NB4 (cell line): ENCODE data around the gene GLP1R.

ENCODE experiments used
- DNase-seq: peaks from one replicate; pipeline ENCODE4 v3.0.0; 2010; ENCODE audit warnings: low read depth
- H3K4me3 ChIP-seq: one replicate; pipeline ENCODE4 v1.5.1; 2011; ENCODE audit warnings: mild to moderate bottlenecking, low read depth, low read length, moderate library complexity
- MAX ChIP-seq: IDR thresholded peaks from 2 replicates; pipeline ENCODE4 v1.6.1; 2011; ENCODE audit warnings: low read depth, low read length
- MYC ChIP-seq: IDR thresholded peaks from 2 replicates; pipeline ENCODE4 v1.6.1; 2011; ENCODE audit warnings: low read depth, low read length
- POLR2A ChIP-seq: IDR thresholded peaks from 2 replicates; pipeline ENCODE4 v1.6.1; 2011; ENCODE audit warnings: mild to moderate bottlenecking; ENCODE audit not compliant: insufficient read length; ENCODE audit errors: extremely low read depth
- TF ChIP-seq, protein P1 (sequence below): IDR thresholded peaks from one replicate; pipeline ENCODE4 v1.5.1; 2012; ENCODE audit warnings: low read depth, low read length

GLP1R gene

DNA sequence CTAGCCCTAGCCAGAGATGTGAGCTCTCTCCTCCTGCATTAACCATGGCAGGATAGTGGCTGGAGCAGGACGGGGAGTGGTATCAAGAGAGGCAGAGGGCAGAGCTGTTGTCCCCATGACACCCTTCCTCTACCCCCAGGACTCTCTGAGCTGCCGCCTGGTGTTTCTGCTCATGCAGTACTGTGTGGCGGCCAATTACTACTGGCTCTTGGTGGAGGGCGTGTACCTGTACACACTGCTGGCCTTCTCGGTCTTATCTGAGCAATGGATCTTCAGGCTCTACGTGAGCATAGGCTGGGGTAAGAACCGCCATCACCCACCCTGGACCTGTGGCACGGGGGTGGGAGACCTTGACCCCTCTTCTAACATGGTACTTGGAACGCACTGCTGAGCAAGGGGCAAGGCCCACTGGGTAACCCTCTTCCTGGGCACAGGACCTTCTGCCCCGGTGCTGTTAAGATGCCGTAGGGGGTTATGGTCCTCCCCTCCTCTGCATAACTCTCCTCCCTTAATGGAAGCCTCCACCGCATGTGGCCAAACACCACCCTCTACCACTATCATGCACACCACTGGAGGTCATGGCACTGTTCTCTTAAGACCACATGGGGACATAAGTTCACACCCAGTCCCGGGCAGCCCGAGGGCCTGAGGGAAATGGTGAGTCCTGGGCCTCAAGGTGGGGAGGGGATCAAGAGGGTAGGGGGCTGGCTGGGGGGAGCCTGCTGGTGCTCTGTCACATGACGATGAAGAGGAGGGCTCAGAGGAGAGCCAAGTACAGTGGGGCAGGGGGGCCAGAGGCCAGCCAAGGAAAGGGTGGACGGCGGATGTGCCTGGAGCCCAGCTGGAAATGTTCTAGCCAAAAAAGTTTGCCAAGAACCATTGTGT lies 25.1 kb downstream of the GLP1R start:
- no peak for DNase-seq
- H3K4me3 ChIP-seq, result no peak overlapping the region
- TF ChIP-seq, protein P1, sequence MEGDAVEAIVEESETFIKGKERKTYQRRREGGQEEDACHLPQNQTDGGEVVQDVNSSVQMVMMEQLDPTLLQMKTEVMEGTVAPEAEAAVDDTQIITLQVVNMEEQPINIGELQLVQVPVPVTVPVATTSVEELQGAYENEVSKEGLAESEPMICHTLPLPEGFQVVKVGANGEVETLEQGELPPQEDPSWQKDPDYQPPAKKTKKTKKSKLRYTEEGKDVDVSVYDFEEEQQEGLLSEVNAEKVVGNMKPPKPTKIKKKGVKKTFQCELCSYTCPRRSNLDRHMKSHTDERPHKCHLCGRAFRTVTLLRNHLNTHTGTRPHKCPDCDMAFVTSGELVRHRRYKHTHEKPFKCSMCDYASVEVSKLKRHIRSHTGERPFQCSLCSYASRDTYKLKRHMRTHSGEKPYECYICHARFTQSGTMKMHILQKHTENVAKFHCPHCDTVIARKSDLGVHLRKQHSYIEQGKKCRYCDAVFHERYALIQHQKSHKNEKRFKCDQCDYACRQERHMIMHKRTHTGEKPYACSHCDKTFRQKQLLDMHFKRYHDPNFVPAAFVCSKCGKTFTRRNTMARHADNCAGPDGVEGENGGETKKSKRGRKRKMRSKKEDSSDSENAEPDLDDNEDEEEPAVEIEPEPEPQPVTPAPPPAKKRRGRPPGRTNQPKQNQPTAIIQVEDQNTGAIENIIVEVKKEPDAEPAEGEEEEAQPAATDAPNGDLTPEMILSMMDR, result no peak
- TF ChIP-seq MAX (no peak), POLR2A (no peak), MYC (no peak)

- H3K4me3 ChIP-seq, result no peak overlapping the region
- TF ChIP-seq, protein P1, result no peak
- TF ChIP-seq MYC (no peak), MAX (no peak), POLR2A (no peak)
- DNase-seq, result no peak
Measured at GRCh38 chr6:39074486-39074885, 25.9 kb downstream of the GLP1R start.

DNA sequence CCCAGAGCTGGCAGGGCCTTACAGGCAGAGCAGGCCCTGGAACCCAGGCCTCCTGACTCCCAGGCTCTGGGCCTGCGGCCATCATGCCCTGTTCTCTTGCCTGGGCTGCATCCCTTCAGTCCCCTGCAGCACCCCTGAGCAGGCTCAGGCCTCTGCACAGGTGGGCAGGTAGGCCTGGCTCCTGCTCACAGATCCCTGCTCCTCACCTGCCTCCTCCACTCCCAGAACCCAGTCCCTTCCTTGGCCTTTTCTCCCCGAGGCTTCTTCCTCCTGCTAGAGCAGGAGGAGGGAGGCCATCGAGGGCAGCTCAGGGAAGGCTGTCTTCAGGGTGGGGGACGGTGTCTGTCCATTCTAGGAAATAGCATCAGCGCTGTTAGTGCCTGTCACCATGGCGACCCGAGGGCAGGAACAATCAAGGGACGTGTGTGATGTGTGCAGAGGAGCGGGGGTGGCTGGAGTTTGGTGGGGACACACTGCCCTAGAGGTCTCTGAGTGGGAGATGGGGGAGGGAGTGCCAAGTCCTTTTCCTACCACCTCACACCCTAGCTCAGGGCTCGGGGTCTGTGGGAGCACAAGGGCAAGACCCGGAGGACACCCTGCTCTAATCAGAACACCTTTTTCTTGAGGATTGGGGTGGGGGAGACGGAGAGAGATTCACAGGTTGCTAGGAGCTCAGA lies 26.6 kb downstream of the GLP1R start:
- no peak overlapping the region for H3K4me3 ChIP-seq
- no peak for TF ChIP-seq MYC
- no peak for TF ChIP-seq MAX
- TF ChIP-seq, protein P1, result no peak
- TF ChIP-seq POLR2A, result no peak
- DNase-seq, result no peak

DNA sequence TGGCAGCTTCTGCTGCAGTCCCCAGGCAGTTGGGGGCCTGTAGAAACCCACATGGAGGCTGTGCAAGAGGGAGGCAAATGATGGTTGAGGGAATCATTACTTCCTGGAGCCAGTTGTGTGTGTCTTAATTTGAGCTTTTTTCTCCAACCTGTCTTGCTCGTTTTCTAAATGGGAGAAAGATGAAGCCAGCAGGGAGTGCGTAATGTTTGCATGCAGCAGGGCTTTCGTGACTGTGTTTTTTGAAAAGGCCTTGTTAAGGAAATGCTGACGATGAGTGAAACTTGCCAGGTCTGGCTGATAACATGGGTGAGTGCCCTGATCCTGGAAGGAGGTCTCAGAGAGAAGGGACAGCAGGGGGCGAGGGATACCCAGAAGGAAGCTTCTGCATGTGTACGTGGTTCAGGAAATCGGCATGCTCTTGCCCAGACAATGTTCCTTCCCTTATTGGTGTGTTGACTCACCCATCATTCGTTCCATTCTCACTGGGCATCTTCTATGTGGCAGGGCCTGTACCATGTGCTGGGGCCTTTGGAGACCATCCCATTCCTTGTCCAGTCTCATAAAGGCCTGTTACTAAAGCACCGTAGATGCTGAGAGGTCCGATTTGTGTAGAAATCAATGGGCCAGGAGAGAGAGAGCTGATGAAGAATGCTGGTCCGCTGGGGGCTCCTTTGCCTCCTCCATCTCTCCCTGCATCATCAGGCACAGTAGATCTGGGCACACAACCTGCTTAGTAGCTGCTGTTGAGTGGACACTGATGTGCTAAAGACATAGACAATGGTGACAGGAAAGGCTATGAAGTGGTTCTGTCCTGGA lies 27.4 kb downstream of the GLP1R start:
- H3K4me3 ChIP-seq, result no peak overlapping the region
- DNase-seq, result no peak

More for the DNA sequence above, 27.4 kb downstream of the GLP1R start:
- no peak for TF ChIP-seq MAX
- TF ChIP-seq POLR2A, result no peak
- TF ChIP-seq MYC, result no peak
- TF ChIP-seq, protein P1, result no peak
